GM19397 (cell line): ENCODE measurements around the gene SLC30A3.

ENCODE experiments used
- ATAC-seq: cut with Tn5 transposase; IDR thresholded peaks from one replicate; pipeline ENCODE4 v1.9.1; 2021; ENCODE audit warnings: mild to moderate bottlenecking, moderate library complexity; ENCODE audit not compliant: unreplicated experiment

Gene SLC30A3

DNA sequence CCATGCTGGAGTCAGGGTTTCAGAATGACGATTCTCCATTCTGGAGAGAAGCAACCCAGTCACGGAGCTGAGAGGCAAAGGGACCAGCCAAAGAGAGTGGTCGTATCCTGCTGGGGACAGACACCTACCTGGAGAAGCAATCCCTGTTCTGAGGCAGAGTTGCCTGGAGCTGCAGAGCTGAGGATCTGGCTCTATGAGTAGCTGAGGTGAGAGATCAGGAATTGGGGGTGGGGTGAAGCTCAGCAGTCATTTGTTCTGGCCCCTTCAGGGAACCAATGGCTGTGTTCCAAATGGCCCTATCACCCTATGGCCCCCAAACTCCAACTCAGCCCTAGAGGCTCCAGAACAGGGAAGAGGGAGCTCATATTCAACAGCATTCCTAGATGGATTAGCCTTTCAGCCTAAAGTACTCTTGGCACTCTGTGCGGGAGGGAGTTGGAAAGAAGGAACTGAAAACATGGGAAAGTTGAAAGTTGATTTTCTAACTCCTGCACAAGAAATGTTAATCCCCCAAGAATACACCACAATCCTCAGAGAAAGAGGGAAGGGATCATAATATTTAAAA, 54.3 kb downstream of the SLC30A3 start:
- no peak for ATAC-seq

DNA sequence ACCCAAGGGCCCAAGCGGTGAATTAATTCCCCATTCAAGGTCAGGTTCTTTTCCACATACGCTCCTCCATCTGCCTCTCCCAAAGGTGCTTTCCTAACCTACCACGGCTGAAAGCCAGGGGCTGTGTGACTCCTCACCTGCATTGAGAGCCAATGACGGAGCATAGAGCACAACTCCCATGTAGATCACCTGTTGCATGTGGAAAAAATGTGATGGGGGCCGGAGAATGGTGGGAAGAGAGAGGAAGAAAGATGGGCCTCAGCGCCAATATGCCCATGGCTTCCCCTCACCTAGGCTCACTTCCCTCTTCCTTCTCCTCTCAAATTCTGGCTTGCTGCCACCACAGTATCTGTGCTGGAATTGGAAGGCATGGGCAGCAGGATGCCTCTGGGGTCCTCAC, 56.5 kb downstream of the SLC30A3 start:
- ATAC-seq = no peak

DNA sequence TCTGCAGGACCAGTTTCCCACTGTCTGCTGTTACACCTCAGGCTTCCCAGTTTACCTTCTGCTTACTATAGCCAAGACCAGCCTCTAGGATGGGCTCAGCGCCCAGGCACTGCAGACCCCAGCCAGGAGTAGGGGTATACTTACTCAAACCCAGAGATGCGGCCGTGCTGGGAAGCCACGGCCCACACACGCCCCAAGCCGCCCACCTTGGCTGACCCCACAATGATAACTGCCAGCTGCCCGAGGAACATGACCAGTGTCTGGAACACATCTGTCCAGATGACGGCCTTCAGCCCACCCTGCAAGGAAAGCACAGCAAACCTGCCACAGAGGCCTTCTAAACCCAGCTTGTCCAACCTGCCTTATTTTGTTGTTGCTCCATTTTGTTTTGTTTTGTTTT, 57.6 kb downstream of the SLC30A3 start:
- no peak for ATAC-seq

DNA sequence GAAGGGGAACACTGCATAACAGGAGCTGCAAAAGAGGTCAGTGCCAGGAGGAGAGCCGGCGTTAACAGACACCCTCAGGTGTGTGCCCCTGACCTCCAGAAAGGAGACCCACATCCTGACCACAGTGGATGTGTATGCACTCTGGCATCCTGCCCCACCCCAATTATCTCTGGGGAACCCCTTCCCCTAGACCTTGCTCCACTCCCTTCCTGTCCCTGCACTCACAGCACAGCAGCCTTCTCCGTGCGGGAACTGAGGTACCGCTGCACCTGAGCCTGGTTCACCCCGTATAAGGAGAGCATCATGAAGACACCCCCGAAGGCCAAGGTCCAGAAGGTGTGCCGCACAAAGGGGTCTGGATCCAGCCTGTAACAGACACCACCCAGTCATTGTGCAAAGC, 58.3 kb downstream of the SLC30A3 start:
- ATAC-seq = no peak

DNA sequence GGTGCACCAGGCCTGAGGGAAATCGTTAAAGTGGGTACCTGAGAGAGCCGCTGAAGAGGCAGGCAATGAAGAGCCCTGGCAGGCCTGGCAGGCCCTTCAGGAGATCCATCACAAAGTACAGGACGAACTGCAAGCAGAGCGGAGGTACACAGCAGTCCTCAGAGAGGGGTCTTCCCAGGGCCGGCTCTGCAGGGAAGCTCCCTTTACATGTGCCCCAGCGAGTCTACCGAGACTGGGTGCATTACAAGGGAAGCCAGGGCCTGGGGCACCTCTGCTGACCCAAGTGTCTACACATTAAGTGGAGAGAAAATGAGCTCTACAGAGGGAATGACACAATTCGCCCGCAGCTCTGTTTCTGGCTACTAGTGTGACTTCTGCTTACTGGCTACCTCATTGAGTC, 59.1 kb downstream of the SLC30A3 start:
- no peak for ATAC-seq
